Loucy (cell line): ENCODE results near the gene WLS.

ENCODE experiments used
- CTCF ChIP-seq: fragments of 200-600 bp; sonication (generic); conservative IDR thresholded peaks from 2 replicates; pipeline ENCODE4 v1.5.1; 2014; ENCODE audit warnings: mild to moderate bottlenecking, antibody characterized with exemption, low read length
- EZH2phosphoT487 ChIP-seq: fragments of 200-600 bp; IDR thresholded peaks from 2 replicates; pipeline ENCODE4 v1.6.1; 2018; ENCODE audit warnings: antibody characterized with exemption, mild to moderate bottlenecking, moderate library complexity, borderline replicate concordance

GRCh38 chr1:68175621-68176398, 56.5 kb downstream of the WLS start:
- TF ChIP-seq CTCF (no peak), EZH2phosphoT487 (no peak)
